ENCODE data around the gene TCEA3. TPM values are rescaled to one million over a fixed set of nuclear protein-coding genes. Genes with fewer than 3 reads are reported as not detected.

Gene TCEA3
- total RNA-seq, 2 experiments from 2014 or later: 1.1 to 1.2 TPM

- CTCF ChIA-PET: interaction anchor here (0.8 kb wide), 1 partner anchor 52 kb away, joined by 3 read pairs; no protein-coding TSS in a partner anchor
These were observed 67.9 kb downstream of the TCEA3 start for GRCh38 chr1:23356471-23357137.

GRCh38 chr1:23354245-23354644 lies 70.3 kb downstream of the TCEA3 start:
- ChIA-PET POLR2A (interaction anchor here (0.6 to 0.7 kb wide), 2 partner anchors 13 to 29 kb away, joined by 3 read pairs; no protein-coding TSS in a partner anchor), CTCF (no interaction called here)

More at GRCh38 chr1:23356471-23357137, 67.9 kb downstream of the TCEA3 start:
- POLR2A ChIA-PET: interaction anchor here (1.2 kb wide), 1 partner anchor 12 kb away, joined by 6 read pairs; the partner anchor contains the start of gene HNRNPR

- POLR2A ChIA-PET: no interaction called here
- CTCF ChIA-PET: no interaction called here
These were observed 72.4 kb downstream of the TCEA3 start for GRCh38 chr1:23352096-23352695.

GRCh38 chr1:23345920-23346319 lies 78.6 kb downstream of the TCEA3 start:
- ChIA-PET CTCF (no interaction called here), POLR2A (no interaction called here)

GRCh38 chr1:23344987-23345472 lies 79.5 kb downstream of the TCEA3 start:
- CTCF ChIA-PET: interaction anchor here (1.0 to 1.7 kb wide), 3 partner anchors 17 to 25 kb away, joined by 4 to 10 read pairs (median 4); partner anchors contain the start of gene ZNF436
- POLR2A ChIA-PET: interaction anchor here (0.6 to 1.7 kb wide), 9 partner anchors 12 to 243 kb away, joined by 3 to 50 read pairs (median 5); partner anchors contain the start of genes ASAP3, TCEA3 and ZNF436

- CTCF ChIA-PET: interaction anchor here (0.6 to 1.7 kb wide), 10 partner anchors 18 to 1644 kb away, joined by 3 to 10 read pairs (median 3); partner anchors contain the start of gene ZNF436
- POLR2A ChIA-PET: interaction anchor here (0.6 to 1.7 kb wide), 18 partner anchors 12 to 531 kb away, joined by 3 to 50 read pairs (median 5); partner anchors contain the start of genes ASAP3, TCEA3 and ZNF436
These were observed 80.2 kb downstream of the TCEA3 start, which contains the start of gene HNRNPR for GRCh38 chr1:23344111-23344986. HNRNPR (minus strand) TSS chr1:23344284; CDS start chr1:23341008, 3,276 bp downstream.

- ChIA-PET CTCF (interaction anchor here (1.0 to 1.7 kb wide), 3 partner anchors 22 to 26 kb away, joined by 3 to 10 read pairs (median 4); partner anchors contain the start of gene ZNF436), POLR2A (interaction anchor here (0.9 to 1.7 kb wide), 5 partner anchors 13 to 323 kb away, joined by 3 to 50 read pairs (median 6); partner anchors contain the start of gene ZNF436)
These were observed 81.1 kb downstream of the TCEA3 start for GRCh38 chr1:23343221-23344110.

- ChIA-PET CTCF (interaction anchor here (1.0 to 1.5 kb wide), 2 partner anchors 24 to 62 kb away, joined by 3 read pairs; no protein-coding TSS in a partner anchor), POLR2A (interaction anchor here (0.7 kb wide), 1 partner anchor 630 kb away, joined by 3 read pairs; no protein-coding TSS in a partner anchor)
These were observed 82.4 kb downstream of the TCEA3 start for GRCh38 chr1:23341931-23342692.

GRCh38 chr1:23339632-23340031 lies 84.9 kb downstream of the TCEA3 start:
- ChIA-PET POLR2A (no interaction called here), CTCF (interaction anchor here (0.6 to 1.0 kb wide), 2 partner anchors 10 to 142 kb away, joined by 3 to 4 read pairs; no protein-coding TSS in a partner anchor)

- ChIA-PET POLR2A (no interaction called here), CTCF (no interaction called here)
These were observed 86.7 kb downstream of the TCEA3 start for GRCh38 chr1:23337869-23338268.

- POLR2A ChIA-PET: no interaction called here
- CTCF ChIA-PET: no interaction called here
These were observed 92.8 kb downstream of the TCEA3 start for GRCh38 chr1:23331713-23332112.

Other genes starting within 250 kb of the TCEA3 start
- gene HTR1D, start 207.2 kb downstream of the TCEA3 start, total RNA-seq: not detected
- 100 to 1,000 TPM; 197 to 198 TPM for gene HNRNPR, start 80.5 kb downstream of the TCEA3 start, total RNA-seq
- gene ZNF436, start 54.9 kb downstream of the TCEA3 start, total RNA-seq: 1 to 10 TPM; 4.0 to 4.6 TPM
- gene ASAP3, start 59.4 kb upstream of the TCEA3 start, total RNA-seq: 1 to 10 TPM in 1 of 2 experiments, under 1 TPM in 1; 0.63 to 1.1 TPM
- gene E2F2, start 106.5 kb upstream of the TCEA3 start, total RNA-seq: 10 to 100 TPM; 24.4 to 26.0 TPM
- gene ID3, start 134.8 kb upstream of the TCEA3 start, total RNA-seq: 10 to 100 TPM; 31.9 to 34.1 TPM